GM23338 (cell line): ENCODE results near the gene UQCC2.

ENCODE experiments used
- CREB1 ChIP-seq: fragments of 250-450 bp; sonication (Bioruptor Pico); IDR thresholded peaks from 2 replicates; pipeline ENCODE4 v1.5.0; 2020; ENCODE audit warnings: low read depth, mild to moderate bottlenecking, moderate library complexity
- EZH2 ChIP-seq: fragments of 200-600 bp; sonication (generic); IDR thresholded peaks from one replicate; pipeline ENCODE4 v1.8.0; 2017; ENCODE audit warnings: antibody characterized with exemption, mild to moderate bottlenecking, low read depth; ENCODE audit not compliant: unreplicated experiment
- EZH2phosphoT487 ChIP-seq: fragments of 200-600 bp; sonication (generic); IDR thresholded peaks from one replicate; pipeline ENCODE4 v1.8.1; 2018; ENCODE audit warnings: antibody characterized with exemption; ENCODE audit not compliant: unreplicated experiment
- POLR2AphosphoS5 ChIP-seq: IDR thresholded peaks from 2 replicates; pipeline ENCODE4 v1.6.1; 2016; ENCODE audit warnings: antibody characterized with exemption, low read depth
- ZNF114 ChIP-seq: fragments of 250-450 bp; sonication (Bioruptor Pico); IDR thresholded peaks from 2 replicates; pipeline ENCODE4 v1.5.0; 2020; ENCODE audit warnings: mild to moderate bottlenecking, moderate library complexity
- TF ChIP-seq, protein P1 (sequence below), 2 experiments: fragments of 200-600 bp in 1 of 2; sonication (generic) in 1 of 2; conservative IDR thresholded peaks; 2 replicates each; pipeline versions ENCODE4 v1.5.1 to v1.6.1; 2016 to 2017; ENCODE audit warnings: antibody characterized with exemption in 2 of 2, low read depth in 2 of 2, mild to moderate bottlenecking in 2 of 2, moderate library complexity in 1 of 2
- TF ChIP-seq, protein P2 (sequence below): IDR thresholded peaks from one replicate; pipeline ENCODE4 v1.6.1; 2018; ENCODE audit warnings: antibody characterized with exemption; ENCODE audit not compliant: unreplicated experiment
- TF ChIP-seq, protein P3 (sequence below): IDR thresholded peaks from 2 replicates; pipeline ENCODE4 v1.6.1; 2016; ENCODE audit warnings: antibody characterized with exemption

DNA sequence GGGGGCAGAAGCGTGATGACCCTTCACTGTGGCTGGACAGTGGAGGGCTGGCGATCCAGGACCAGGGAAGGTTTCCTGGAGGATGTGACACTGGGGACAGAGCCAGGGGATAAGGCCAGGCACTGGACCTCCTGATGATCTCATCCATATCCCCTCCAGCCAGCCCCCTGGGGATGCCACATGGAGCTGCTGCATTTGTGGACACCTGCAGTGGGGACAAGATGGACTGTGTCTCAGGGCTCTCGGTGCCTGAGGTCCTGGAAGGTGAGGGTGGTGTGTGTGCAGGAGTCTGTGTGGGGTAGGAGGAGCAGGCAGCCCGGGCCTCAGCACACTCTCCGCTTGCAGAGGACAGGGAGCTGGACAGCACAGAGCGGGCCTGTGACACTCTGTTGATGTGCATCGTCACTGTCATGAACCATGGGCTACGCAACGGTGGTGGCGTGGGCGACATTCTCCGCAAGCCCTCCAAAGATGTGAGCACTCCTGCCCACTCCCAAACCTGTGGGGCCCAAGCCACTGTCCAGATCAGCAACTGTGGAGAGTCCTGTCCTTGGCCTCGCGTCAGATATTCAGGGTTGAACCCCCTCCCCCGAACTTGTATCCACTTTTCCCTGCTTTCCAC lies 19.9 kb downstream of the UQCC2 start:
- TF ChIP-seq POLR2AphosphoS5 (no peak), EZH2 (no peak), CREB1 (CRISPR knock-in tag) (no peak), EZH2phosphoT487 (no peak), ZNF114 (no peak)
- TF ChIP-seq, protein P1, sequence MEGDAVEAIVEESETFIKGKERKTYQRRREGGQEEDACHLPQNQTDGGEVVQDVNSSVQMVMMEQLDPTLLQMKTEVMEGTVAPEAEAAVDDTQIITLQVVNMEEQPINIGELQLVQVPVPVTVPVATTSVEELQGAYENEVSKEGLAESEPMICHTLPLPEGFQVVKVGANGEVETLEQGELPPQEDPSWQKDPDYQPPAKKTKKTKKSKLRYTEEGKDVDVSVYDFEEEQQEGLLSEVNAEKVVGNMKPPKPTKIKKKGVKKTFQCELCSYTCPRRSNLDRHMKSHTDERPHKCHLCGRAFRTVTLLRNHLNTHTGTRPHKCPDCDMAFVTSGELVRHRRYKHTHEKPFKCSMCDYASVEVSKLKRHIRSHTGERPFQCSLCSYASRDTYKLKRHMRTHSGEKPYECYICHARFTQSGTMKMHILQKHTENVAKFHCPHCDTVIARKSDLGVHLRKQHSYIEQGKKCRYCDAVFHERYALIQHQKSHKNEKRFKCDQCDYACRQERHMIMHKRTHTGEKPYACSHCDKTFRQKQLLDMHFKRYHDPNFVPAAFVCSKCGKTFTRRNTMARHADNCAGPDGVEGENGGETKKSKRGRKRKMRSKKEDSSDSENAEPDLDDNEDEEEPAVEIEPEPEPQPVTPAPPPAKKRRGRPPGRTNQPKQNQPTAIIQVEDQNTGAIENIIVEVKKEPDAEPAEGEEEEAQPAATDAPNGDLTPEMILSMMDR (conservative IDR thresholded peaks at IDR 0.05; ENCODE audit: low read depth in 2 of 2) = no peak
- TF ChIP-seq, protein P2, sequence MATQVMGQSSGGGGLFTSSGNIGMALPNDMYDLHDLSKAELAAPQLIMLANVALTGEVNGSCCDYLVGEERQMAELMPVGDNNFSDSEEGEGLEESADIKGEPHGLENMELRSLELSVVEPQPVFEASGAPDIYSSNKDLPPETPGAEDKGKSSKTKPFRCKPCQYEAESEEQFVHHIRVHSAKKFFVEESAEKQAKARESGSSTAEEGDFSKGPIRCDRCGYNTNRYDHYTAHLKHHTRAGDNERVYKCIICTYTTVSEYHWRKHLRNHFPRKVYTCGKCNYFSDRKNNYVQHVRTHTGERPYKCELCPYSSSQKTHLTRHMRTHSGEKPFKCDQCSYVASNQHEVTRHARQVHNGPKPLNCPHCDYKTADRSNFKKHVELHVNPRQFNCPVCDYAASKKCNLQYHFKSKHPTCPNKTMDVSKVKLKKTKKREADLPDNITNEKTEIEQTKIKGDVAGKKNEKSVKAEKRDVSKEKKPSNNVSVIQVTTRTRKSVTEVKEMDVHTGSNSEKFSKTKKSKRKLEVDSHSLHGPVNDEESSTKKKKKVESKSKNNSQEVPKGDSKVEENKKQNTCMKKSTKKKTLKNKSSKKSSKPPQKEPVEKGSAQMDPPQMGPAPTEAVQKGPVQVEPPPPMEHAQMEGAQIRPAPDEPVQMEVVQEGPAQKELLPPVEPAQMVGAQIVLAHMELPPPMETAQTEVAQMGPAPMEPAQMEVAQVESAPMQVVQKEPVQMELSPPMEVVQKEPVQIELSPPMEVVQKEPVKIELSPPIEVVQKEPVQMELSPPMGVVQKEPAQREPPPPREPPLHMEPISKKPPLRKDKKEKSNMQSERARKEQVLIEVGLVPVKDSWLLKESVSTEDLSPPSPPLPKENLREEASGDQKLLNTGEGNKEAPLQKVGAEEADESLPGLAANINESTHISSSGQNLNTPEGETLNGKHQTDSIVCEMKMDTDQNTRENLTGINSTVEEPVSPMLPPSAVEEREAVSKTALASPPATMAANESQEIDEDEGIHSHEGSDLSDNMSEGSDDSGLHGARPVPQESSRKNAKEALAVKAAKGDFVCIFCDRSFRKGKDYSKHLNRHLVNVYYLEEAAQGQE = no peak
- TF ChIP-seq, protein P3, sequence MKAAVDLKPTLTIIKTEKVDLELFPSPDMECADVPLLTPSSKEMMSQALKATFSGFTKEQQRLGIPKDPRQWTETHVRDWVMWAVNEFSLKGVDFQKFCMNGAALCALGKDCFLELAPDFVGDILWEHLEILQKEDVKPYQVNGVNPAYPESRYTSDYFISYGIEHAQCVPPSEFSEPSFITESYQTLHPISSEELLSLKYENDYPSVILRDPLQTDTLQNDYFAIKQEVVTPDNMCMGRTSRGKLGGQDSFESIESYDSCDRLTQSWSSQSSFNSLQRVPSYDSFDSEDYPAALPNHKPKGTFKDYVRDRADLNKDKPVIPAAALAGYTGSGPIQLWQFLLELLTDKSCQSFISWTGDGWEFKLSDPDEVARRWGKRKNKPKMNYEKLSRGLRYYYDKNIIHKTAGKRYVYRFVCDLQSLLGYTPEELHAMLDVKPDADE = no peak
